Astrocyte of the spinal cord (primary cell): Measurements from ENCODE around the gene CD244.

Source experiments
- DNase-seq: peaks from one replicate; pipeline ENCODE4 v3.0.0; 2011; ENCODE audit warnings: low read depth, low spot score
- H3K4me3 ChIP-seq: 2 replicates; pipeline ENCODE4 v1.5.1; 2011; ENCODE audit warnings: low read depth, mild to moderate bottlenecking, low read length, moderate library complexity
- in situ Hi-C: cut with HindIII; loops from 2 replicates; pipeline ENCODE4 v1.10.0; 2017; ENCODE audit warnings: low sequenced_read_pairs
- TF ChIP-seq, protein P1 (sequence below): IDR thresholded peaks from 2 replicates; pipeline ENCODE4 v1.5.1; 2012; ENCODE audit warnings: low read depth, mild to moderate bottlenecking, low read length, inconsistent platforms

Gene CD244

DNA sequence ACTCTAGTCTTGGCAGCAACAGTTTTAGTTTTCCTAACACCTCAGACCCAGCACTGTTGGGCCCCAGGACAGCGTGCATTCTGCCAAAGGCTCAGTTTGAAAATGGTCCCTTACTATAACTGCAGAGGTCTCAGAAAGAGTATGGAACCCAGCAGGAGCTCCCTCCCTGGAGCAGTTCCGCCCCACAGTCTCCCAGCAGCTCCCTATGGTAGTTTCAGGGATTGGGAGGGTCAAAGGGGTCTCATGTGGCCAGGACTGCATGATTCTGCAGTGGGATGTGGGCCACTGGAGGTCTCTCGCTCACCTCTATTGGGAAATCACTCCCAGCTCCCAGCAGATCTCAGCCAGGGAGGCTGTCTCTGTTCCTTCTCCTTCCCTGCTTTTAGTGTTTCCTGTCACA lies 54.4 kb downstream of the CD244 start:
- TF ChIP-seq, protein P1, sequence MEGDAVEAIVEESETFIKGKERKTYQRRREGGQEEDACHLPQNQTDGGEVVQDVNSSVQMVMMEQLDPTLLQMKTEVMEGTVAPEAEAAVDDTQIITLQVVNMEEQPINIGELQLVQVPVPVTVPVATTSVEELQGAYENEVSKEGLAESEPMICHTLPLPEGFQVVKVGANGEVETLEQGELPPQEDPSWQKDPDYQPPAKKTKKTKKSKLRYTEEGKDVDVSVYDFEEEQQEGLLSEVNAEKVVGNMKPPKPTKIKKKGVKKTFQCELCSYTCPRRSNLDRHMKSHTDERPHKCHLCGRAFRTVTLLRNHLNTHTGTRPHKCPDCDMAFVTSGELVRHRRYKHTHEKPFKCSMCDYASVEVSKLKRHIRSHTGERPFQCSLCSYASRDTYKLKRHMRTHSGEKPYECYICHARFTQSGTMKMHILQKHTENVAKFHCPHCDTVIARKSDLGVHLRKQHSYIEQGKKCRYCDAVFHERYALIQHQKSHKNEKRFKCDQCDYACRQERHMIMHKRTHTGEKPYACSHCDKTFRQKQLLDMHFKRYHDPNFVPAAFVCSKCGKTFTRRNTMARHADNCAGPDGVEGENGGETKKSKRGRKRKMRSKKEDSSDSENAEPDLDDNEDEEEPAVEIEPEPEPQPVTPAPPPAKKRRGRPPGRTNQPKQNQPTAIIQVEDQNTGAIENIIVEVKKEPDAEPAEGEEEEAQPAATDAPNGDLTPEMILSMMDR = no peak
- in situ Hi-C loops = no loop called here
- no peak overlapping the region for H3K4me3 ChIP-seq
- no peak for DNase-seq

DNA sequence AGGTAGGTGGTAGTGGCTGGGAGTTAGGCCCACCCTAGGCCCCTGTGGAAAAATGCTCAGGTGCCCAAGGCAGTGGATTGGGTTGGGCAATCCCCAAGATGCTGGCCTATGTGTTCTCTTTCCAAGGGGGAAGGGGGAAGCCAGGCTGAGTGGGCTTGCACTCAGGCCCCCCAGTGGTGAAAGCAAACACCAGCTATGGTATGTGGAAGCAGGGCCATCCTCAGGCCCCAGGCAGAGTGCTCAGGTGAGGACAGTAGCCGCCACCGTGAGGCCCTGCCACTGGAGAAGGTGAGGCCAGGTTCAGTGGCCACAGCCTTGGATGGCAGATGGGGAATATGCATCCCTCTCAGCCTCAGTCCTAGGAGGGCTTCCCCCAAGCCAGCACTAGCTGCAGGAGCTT lies 54.9 kb downstream of the CD244 start:
- in situ Hi-C loops = no loop called here

DNA sequence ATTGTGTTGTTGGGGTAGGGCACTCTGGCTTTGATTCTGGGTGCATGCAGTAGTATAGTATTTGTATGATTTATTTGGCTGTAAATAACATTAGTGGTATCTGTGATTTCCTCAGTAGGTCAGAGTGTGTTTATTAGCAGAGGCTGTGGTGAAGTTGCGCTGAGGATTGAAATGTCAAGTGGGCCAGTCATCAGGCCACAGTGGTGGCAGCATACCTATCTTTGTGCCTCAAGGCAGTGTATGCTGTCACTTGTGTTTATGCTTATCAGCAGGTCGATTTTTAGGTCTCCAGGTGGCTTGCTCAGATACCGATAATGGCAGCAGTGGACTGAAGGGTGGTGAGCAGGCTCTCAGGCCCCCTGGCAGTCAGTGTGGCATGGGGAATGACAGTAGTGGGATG lies 55.4 kb downstream of the CD244 start:
- no peak overlapping the region for H3K4me3 ChIP-seq
- no peak for DNase-seq
- in situ Hi-C loops = no loop called here
- TF ChIP-seq, protein P1 = no peak

More for the DNA sequence above, 54.9 kb downstream of the CD244 start:
- no peak for DNase-seq
- TF ChIP-seq, protein P1 = no peak
- no peak overlapping the region for H3K4me3 ChIP-seq

DNA sequence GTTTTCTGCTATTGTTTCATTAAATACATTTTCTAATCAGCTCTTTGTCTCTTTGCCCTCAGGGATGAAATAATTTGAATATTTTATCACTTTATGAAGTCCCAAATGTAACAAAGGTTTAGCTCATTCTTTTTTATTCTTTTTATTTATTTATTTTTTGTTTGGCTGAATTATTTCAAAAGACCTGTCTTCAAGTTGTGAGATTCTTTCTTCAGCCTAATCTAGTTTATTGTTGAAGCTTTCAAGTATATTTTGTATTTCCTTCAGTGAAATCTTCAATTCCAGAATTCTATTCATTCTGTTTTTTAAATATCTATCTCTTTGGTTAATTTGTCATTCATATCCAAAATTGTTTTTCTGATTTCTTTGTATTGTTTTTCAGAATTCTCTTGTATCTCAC lies 55.9 kb downstream of the CD244 start:
- no peak for DNase-seq
- H3K4me3 ChIP-seq = no peak overlapping the region
- TF ChIP-seq, protein P1 = no peak
- in situ Hi-C loops = no loop called here

DNA sequence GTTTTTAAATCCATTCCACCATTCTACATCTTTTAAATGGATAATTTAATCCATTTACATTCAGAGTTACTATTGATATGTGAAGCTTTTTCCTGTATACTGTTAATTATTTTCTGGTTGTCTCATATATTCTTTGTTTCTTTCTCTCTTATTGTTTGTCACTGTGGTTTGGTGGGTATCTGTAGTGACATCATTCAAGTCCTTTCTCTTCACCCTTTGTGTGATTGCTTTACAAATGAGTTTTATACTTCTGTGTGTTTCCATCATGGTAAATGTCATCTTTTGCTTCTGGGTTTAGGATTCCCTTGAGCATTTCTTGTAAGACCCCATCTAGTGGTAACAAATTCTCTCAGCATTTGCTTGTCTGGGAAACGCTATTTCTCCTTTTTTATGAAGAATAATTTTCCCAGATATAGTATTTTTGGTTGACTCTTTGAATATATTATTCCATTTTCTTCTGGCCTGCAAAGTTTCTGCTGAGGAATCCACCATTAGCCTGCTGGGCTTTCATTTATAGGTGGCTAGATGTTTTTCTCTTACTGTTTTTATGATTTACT lies 56.5 kb downstream of the CD244 start:
- in situ Hi-C loops = no loop called here
- DNase-seq = no peak
- TF ChIP-seq, protein P1 = no peak
- H3K4me3 ChIP-seq = no peak overlapping the region

DNA sequence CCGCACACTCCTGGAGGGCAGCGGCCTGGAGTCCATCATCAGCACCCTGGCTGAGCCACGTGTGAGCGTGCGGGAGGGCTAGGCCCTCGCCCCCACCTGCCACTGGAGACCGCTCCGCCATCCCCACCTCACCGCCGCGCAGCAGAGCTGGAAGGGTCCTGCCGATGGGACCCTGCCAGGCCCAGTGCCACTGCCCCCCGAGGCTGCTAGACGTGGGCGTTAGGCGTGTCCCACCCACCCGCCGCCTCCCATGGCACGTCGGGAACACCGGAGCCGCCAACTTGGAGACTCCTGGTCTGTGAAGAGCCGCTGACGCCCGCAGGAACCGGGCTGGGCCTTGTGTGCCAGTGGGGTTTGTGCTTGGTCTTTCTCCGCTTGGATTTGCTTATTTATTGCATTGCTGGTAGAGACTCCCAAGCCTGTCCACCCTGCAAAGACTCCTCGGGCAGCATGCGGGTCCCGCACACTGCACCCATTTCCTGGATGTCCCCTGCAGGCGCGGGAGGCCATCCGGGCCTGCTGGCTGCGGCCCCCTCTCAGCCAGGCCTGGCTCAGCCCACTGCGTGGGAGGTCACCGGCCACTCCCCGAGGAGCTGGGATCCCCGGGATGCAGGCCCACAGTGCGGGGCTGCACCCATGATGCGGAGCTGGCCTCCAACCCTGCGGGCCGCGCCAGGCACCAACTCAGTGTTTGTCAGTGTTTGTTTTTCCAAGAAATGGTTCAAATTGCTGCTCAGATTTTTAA lies 60.7 kb downstream of the CD244 start:
- TF ChIP-seq, protein P1 = no peak
- no peak overlapping the region for H3K4me3 ChIP-seq
- DNase-seq = no peak
- in situ Hi-C loops = no loop called here
